RCC 7860 (cell line): ENCODE measurements around the gene POC1A.
A peak's percentile ranks its signal among the peaks of the same experiment; 100 is the strongest.

Experiments used
- DNase-seq: peaks from one replicate; pipeline ENCODE4 v3.0.0-alpha.2; 2015; ENCODE audit warnings: low spot score
- FAIRE-seq: peaks from 2 replicates; lab custom pipeline; 2012; peaks lifted over from hg19 to GRCh38; lab: Jason Lieb, UNC

The POC1A gene

GRCh38 chr3:52070724-52071621, 83.2 kb downstream of the POC1A start:
- DNase-seq (no peak), FAIRE-seq (no peak)

GRCh38 chr3:52069855-52070254, 84.4 kb downstream of the POC1A start:
- FAIRE-seq (no peak), DNase-seq (no peak)

GRCh38 chr3:52069135-52069534, 85.1 kb downstream of the POC1A start:
- DNase-seq = no peak
- no peak for FAIRE-seq

GRCh38 chr3:52068730-52069129, 85.5 kb downstream of the POC1A start:
- DNase-seq (no peak), FAIRE-seq (no peak)

DNA sequence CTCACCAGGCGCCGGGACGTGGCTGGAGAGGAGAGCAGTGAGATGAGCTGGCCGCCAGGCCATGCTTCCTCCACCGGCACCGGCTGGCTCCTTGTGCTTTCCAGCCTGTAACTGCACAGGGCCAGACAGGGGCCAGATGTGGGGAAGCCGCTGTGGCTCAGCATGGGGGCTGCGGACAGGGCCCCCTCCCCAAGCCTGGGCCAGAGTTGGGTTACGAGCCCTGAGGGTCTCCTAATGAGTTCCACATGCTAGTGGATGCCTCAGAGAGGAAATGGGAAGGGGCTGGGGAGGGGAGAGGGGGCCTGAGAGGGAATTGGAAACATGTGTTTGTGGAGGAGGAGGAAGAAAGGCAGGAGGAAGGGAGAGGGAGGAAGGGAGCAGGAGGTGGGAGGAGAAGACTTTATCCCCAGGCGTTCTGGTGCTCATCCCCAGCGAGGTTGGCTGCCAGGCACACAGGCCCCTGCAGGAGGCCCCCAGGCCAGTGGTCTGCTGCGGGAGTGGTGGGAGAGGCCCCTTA, 86.1 kb downstream of the POC1A start:
- DNase-seq = no peak

GRCh38 chr3:52067526-52067925, 86.7 kb downstream of the POC1A start:
- no peak for FAIRE-seq
- no peak for DNase-seq

More for the DNA sequence above, 86.1 kb downstream of the POC1A start:
- FAIRE-seq = no peak

DNA sequence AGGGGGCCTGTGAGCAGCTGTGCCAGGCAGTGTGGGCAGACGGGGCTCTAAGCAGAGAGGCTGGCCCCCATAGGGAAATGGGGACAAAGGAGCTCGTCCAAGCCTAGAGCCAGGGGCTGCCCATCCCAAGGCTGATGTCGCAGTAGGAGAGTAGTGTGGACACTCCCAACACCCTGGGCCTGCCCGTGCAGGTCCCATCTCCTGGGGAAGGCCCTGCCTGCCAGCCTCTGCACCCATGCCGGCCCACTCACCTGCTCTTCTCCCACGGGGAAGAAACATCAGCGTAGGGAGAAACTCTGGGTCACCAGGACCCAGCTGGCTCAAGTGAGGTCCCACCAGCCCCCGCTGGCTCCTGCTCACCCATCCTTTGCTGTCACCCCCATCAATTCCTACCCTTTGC, 87.2 kb downstream of the POC1A start:
- FAIRE-seq (no peak), DNase-seq (no peak)

DNA sequence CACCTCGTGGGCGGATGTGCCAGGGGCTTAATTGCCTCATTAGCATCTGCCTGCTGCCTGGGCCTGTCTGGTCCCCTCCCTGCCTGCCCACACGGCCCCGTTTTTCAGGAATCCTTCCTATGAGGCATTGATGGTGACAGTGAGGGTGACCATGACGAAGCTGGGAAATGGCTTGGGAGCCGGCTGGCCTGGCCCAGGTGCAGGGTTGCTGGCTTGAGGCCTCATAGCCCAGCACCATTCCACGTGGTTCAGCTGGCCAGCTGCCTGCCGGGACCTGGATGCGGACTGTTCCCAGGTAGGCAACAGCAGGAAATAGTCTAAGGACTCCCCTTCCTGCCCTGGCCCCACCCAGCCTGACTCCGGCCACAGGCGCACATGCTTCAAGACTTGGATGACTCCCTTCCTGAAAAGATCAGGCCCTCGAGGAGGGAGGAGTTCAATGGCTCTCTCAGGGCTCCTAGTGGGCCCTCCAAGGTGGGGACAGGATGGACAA, 88.9 kb downstream of the POC1A start:
- DNase-seq = no peak

GRCh38 chr3:52064561-52064960, 89.7 kb downstream of the POC1A start:
- no peak for FAIRE-seq
- DNase-seq = no peak

More for the DNA sequence above, 88.9 kb downstream of the POC1A start:
- no peak for FAIRE-seq

GRCh38 chr3:52063026-52063723, 91.0 kb downstream of the POC1A start:
- FAIRE-seq (no peak), DNase-seq (no peak)

- DNase-seq = peak; percentile 92
- FAIRE-seq = peak; percentile 71
Observed at GRCh38 chr3:52062505-52062904, 91.7 kb downstream of the POC1A start.

GRCh38 chr3:52061121-52061910, 92.9 kb downstream of the POC1A start:
- no peak for DNase-seq
- FAIRE-seq = no peak

GRCh38 chr3:52059781-52060180, 94.4 kb downstream of the POC1A start:
- FAIRE-seq (no peak), DNase-seq (no peak)

GRCh38 chr3:52057812-52058495, 96.3 kb downstream of the POC1A start:
- FAIRE-seq (no peak), DNase-seq (no peak)

GRCh38 chr3:52056968-52057811, 97.0 kb downstream of the POC1A start:
- FAIRE-seq = peak; percentile 90
- DNase-seq = peak; percentile 96

DNA sequence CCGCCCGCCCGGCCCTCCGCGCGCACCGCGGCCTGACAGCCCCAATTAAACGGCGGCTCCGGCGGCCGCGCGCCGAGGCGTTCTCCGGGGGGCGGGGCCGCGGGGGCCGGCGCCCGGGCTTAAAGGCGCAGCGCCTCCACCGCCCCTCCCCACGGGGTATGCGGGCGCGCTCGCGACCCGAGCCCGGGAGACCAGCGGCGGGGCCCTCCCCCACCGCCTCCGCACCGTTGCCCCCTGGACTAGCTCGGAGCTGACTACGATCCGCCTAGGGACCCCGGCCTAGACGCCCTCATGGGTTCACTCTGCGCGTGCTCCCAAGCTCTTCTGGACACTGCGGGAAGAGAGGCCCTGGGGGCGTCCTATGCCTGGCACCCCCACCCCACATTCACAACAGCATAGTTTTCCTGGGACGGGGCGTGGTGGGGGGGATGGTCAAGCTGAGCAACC, 97.7 kb downstream of the POC1A start, which contains the start of gene DUSP7:
Gene DUSP7, minus strand, starts transcription at position 51 of the 447 bp plus-strand sequence. CDS start 205 bp downstream, outside the sequence.
- FAIRE-seq = no peak
- DNase-seq = peak; percentile 16

DNA sequence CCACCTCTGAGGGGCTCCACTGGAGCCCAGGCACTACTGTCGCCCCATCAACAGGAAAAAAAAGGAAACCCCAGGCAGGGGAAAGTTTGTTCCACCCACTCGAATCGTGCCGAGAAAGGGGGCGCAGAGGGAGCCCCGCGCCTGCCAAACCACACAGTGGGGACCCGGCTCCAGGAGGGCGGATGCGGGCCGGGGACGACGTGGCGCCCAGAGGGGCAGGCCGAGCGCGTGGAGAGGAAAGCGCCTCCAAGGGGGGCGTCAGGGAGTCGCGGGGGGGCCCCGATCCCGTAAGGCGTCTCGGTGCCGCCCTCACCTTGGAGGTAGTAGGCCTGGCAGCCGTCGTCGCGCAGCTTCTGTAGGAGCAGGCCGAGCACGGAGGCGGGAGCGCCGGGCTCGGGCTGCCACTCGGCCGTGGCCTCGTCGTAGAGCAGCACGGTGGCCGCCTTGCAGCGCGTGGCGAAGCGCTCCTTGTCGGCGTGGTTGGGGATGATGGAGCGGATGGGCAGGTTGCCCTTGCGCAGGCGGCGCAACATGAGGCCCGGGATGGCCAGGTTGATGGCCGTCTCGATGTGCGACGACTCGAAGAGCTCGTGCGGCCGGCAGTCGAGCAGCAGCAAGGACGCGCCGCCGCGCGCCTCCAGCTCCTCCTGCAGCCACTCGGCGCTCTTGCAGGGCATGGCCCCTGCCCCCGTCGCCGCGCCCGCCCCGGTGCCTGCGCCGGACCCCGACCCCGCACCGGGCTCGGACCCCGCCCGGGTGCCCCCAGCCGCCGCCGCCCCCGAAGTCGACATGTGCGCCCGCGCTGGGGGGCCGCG, 98.5 kb downstream of the POC1A start:
- FAIRE-seq = no peak
- no peak for DNase-seq
